Measurements from ENCODE around the gene DDX31.

DDX31 gene

GRCh38 chr9:132547976-132548730 lies 121.6 kb downstream of the DDX31 start:
- no peak for DNase-seq (ENCODE audit: low read depth in 1 of 2, low spot score in 1 of 2)

- DNase-seq (ENCODE audit: low read depth in 1 of 2, low spot score in 1 of 2) = no peak
These were observed 122.3 kb downstream of the DDX31 start for GRCh38 chr9:132547436-132547835.

DNA sequence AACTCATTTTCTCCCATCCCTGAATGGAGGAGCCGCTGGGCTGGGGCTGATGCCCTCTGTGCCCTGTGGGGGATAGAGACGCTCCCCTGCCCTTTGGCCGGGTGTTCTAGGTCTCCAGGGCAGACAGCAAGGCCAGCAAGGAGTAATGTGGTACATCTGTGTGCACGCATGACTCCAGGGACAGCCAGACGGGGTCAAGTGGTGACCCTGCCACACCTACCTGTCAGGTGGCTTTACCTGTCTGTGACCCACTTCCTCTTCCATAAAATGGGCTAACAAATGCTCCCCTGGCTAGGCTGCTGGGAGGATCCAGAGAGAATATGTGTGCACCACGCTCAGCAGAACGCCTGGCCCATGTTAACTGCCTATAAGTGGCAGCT lies 122.7 kb downstream of the DDX31 start:
- DNase-seq (ENCODE audit: low read depth in 1 of 2, low spot score in 1 of 2) = no peak

DNA sequence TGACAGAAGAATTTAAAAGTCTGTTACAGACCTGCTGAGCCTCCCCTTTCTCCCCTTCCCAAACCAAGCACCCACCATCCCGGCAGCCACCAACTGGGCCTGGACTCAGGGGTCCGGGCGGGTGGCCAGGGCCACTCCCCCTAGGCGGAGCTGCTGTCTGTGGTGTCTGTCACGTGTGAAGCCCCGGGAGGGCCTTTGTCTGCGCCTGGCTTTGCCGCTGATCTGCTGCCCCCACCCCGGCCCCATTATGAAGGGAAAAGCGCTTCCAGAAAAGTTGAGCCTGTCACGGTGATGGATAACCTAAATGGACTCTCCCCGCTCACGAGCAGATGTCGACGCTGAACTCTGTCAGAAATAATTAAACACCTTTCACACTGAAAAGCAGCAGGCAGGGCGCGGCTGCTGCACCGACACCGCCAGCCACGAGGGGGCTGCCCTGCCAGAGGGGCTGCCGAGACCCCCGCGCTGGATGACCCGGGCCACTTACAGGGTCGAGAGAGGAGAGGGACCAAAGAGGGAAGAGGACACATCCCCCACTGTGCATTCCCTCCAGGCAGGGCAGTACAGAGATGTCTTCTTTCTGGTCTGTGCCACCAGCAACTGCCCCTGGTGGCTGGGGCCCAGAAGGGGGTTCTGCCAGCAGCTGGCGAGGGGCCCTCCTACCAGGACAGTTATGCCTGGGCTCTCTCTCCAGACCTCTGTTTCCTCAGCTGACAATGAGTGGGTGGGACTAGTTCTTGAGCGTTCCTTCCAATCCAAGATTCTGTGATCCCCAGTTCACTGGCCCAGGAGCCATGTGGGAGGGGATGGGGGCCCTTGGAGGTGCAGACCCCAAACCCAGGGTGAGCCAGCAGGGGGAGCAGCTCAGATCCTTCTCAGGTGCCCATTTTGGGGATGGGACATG lies 123.4 kb downstream of the DDX31 start:
- DNase-seq (ENCODE audit: low read depth in 1 of 2, low spot score in 1 of 2) = no peak

DNA sequence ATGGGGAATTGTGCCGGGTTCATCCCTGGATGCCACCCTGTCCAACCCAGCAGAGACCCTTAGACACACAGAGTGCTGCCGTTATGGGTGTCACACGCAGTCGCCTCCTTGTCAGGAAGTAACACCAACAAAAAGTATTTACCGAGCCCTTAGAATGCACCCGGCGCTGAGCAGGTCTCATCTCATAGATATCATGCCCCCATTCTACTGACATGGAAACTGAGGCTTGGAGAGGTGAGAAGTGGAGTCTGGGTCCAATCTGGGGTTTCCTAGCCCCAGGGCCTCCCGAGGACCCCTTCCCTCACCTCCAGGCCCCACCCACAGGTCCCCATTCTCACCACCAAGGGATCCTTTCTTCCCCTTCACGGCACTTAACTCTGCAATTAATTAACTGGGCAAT lies 124.2 kb downstream of the DDX31 start:
- no peak for DNase-seq (ENCODE audit: low read depth in 1 of 2, low spot score in 1 of 2)

DNA sequence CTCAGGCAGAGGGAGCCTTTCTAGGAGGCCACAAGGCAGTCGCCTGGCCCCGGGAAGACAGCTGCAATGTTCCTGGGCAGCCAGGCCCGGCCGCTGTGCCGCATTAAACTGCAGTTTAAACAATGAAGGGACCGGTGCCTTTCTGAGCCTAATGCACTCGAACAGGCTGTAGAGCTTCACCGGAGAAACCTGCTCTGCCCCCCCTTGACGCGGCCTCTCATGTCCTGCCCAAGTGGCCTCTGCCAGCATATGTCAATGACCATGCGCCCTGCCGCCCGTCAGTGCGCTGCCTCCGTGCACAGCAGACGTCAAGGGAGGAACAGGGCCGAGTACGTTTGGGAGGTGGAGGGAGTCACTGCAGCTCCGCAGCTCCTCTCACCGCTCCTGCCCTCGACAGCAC lies 125.8 kb downstream of the DDX31 start:
- no peak for DNase-seq (ENCODE audit: low read depth in 1 of 2, low spot score in 1 of 2)

DNA sequence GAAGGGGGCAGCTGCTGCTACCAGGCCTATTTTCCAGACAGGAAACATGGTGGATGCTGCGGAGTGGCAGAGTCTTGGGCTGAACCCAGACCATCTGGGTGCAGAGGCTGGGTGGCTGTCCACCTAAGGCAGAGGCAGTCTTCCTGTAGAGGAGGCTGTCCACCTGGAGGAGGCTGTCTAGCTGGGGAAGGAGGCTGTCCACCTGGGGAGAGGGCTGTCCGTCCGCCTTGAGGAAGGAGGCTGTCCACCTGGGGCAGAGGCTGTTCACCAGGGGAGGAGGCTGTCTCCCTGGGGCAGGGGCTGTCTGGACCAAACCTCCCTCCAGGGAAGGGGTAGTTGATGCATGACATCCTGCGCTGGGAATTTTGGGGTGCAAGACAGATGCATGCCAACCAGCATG lies 126.5 kb downstream of the DDX31 start:
- DNase-seq (ENCODE audit: low read depth in 1 of 2, low spot score in 1 of 2) = no peak
